Body of pancreas (tissue), 4 donors: ENCODE results near the gene HDHD5.

Source experiments
- CTCF ChIP-seq, 7 experiments: fragments of 450-650 bp in 4 of 7; fragments of 200-600 bp in 3 of 7; sonication (generic) in 3 of 7; IDR thresholded peaks; one replicate each; pipeline ENCODE4 v1.5.1; 2016 to 2019; ENCODE audit warnings: antibody characterized with exemption in 7 of 7
- POLR2A ChIP-seq, 3 donors: fragments of 450-650 bp; IDR thresholded peaks; one replicate each; pipeline ENCODE4 v1.6.1; 2016; ENCODE audit warnings: antibody characterized with exemption in 3 of 3, mild to moderate bottlenecking in 2 of 3

DNA sequence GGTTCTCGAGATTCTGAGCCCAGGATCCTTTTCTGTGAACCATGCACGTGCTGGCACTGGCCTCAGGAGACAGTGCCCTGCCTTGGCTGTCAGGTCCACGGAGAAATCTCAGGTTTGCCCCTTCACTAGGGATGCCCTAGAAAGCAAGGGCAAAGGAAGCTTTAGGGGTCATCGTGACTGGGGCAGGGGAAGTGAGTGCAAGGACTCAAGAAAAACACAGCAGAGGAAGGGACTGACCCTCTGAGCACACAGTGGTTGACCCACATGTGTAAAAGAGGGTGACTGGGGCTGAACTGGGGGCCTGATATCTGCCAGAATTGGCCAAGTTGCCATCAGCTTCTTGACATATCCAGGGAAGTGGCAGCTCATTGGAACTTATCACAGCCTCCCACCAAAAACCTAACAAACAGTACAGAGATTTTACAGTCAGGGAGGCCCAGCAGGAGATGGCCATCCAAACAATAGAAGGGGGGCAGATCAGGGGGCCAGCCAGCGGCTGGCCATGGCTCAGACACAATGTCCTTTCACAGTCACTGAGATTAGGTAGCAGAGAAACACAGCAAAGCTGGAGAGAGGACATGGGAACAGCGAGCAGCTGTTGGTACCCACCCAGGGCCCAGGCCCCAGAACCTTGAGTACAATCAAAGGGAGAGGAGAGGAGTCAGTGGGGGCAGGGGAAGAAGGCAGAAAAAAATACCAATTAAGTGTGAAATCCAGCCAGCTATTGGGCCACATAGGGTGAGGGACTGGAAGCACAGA is 42.3 kb downstream of the HDHD5 start:
- TF ChIP-seq POLR2A (IDR thresholded peaks at IDR 0.05) (no peak), CTCF (IDR thresholded peaks at IDR 0.05) (no peak)
